ENCODE data around the gene TEX19. TPM values are rescaled to one million over a fixed set of nuclear protein-coding genes. Genes with fewer than 3 reads are reported as not detected.
"Not testable (repeated sequence)": the region's sequence is repeated elsewhere in the genome, so short reads cannot be mapped to it uniquely, and the experiment has no call there.

Gene TEX19
- total RNA-seq, 2 donors from 2014 or later: not detected

DNA sequence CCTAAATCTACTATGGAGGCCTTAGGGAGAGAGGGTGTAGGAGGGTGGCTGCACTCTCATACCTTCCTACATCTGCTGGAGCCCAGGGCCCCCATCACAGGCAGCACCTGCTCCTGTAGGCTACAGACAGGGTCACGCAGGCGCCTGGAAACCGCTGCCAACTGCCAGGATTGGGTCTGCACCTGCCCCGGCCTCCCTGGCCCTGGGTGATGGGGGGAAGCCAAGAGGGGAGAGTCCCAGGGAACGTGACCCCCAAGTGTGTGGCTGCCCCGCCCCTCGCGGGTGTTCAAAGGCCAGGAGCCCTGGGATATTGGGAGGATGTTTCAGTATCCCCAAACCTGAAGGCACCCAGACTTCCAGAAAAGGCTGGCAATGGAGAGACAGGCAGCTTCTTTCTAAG, 5.6 kb upstream of the TEX19 start:
- intact Hi-C loops (cut with DNase I): loop anchor here (10.0 kb wide), 1 partner anchor 411 kb away; no protein-coding TSS in a partner anchor
- H3K9ac ChIP-seq (ENCODE audit: low read depth in 2 of 2, low read length in 2 of 2): no peak overlapping the region

DNA sequence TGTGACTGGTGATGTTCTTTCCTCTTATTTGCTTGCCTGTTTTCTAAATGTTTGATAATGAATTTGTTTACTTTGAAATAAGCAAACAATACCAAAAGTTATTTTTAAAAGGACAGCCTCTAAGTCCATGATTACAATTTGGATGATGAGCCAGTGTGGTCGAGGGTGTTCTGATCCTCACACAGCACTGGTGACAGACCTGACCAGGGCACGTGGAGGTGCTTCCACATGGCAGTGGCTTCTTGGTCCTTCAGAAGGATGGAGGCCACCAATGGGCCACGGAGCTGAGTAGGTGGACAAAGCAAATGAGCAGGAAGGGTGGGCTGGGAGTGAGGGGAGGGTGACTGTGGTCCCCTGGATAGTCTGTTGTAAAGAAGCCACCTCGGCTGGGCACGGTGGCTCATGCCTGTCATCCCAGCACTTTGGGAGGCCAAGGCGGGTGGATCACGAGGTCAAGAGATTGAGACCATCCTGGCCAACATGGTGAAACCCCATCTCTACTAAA, 4.2 kb upstream of the TEX19 start:
- H3K27me3 ChIP-seq: peaks cover 3% of the 10 kb centered on the region
- H3K36me3 ChIP-seq: no peaks in the 10 kb centered on the region
- H3K4me3 ChIP-seq: no peak overlapping the region
- intact Hi-C loops (cut with DNase I): loop anchor here (2.0 to 10.0 kb wide), 2 partner anchors 198 to 410 kb away; no protein-coding TSS in a partner anchor
- TF ChIP-seq, protein P1, sequence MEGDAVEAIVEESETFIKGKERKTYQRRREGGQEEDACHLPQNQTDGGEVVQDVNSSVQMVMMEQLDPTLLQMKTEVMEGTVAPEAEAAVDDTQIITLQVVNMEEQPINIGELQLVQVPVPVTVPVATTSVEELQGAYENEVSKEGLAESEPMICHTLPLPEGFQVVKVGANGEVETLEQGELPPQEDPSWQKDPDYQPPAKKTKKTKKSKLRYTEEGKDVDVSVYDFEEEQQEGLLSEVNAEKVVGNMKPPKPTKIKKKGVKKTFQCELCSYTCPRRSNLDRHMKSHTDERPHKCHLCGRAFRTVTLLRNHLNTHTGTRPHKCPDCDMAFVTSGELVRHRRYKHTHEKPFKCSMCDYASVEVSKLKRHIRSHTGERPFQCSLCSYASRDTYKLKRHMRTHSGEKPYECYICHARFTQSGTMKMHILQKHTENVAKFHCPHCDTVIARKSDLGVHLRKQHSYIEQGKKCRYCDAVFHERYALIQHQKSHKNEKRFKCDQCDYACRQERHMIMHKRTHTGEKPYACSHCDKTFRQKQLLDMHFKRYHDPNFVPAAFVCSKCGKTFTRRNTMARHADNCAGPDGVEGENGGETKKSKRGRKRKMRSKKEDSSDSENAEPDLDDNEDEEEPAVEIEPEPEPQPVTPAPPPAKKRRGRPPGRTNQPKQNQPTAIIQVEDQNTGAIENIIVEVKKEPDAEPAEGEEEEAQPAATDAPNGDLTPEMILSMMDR (IDR thresholded peaks at IDR 0.05): no peak
- H3K27ac ChIP-seq: no peak overlapping the region
- H3K9ac ChIP-seq (ENCODE audit: low read depth in 2 of 2, low read length in 2 of 2): no peak overlapping the region
- peaks cover 4% of the 10 kb centered on the region for H3K4me1 ChIP-seq
- H3K9me3 ChIP-seq: no peaks in the 10 kb centered on the region
- DNase-seq: no peak

More for the DNA sequence above, 5.6 kb upstream of the TEX19 start:
- Histone ChIP-seq H3K27ac (no peak overlapping the region), H3K4me3 (no peak overlapping the region), H3K36me3 (no peaks in the 10 kb centered on the region), H3K4me1 (peaks cover 4% of the 10 kb centered on the region), H3K27me3 (peaks cover 3% of the 10 kb centered on the region), H3K9me3 (no peaks in the 10 kb centered on the region)
- no peak for DNase-seq
- TF ChIP-seq, protein P1 (IDR thresholded peaks at IDR 0.05): no peak

DNA sequence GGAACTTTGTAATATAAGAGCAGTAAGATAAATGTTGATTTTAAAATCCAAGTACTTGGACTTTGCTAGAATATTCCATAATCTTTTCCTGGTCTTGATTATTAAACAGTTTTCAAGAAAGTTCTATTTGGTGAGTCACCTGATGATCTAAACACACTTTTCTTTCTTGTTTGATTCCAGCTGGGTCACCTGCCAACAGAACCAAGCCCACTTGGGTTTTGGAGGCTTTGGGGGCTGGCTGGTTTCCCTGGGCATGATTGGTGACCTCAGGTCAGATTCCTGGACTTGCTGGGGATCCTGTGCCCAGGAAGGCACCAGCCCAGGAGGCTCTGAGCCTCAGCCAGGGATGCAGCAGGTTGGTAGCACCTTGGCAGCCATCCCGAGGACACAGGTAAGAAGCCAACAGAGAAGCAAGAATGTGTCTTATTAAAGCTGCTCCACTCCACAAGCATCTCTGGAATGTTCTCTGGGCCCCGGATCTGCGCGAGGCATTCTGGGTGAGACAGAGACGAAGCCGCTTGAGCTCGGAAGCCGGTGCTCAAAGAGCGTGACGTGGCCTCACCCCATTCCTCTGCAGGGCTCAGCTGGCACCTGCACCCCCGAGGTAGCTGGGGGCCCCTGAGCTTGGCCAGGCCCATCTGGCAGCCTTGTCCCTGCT, 3.1 kb upstream of the TEX19 start:
- no peak for DNase-seq
- H3K9ac ChIP-seq (ENCODE audit: low read depth in 2 of 2, low read length in 2 of 2): no peak overlapping the region

DNA sequence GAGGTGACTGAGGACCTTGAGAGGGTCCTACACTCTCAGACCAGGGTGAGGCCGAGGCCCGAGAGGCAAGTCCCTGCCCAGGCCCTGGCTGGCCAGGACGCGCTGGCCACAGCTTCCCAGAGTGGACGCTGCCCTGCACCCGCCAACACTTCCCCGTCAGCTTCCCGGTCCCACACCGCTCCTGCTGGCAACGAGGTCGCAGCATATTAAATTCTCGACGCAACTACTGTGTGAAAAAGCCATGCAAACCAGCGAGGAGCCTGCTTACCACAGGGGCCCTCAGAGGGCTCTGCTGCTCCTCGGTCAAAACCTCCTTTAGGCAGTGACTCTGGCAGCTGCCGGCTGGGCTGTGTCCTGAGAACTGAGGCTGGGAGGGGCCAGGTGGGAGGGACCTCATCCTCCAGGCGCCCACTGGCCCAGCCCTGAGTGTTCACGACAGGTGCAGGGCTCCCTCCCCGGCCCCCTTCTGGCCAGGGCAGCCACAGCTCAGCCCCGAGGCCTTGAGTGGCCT, 2.1 kb upstream of the TEX19 start:
- Histone ChIP-seq H3K4me1 (peaks cover 2% of the 10 kb centered on the region), H3K9me3 (no peaks in the 10 kb centered on the region), H3K36me3 (no peaks in the 10 kb centered on the region), H3K9ac (ENCODE audit: low read depth in 2 of 2, low read length in 2 of 2) (no peak overlapping the region), H3K27me3 (peaks cover 3% of the 10 kb centered on the region), H3K4me3 (no peak overlapping the region), H3K27ac (no peak overlapping the region)
- intact Hi-C loops (cut with DNase I): loop anchor here (10.0 kb wide), 1 partner anchor 408 kb away; no protein-coding TSS in a partner anchor
- DNase-seq: no peak
- TF ChIP-seq, protein P1 (IDR thresholded peaks at IDR 0.05): no peak

More for the DNA sequence above, 3.1 kb upstream of the TEX19 start:
- Histone ChIP-seq H3K27ac (no peak overlapping the region), H3K36me3 (no peaks in the 10 kb centered on the region), H3K9me3 (no peaks in the 10 kb centered on the region), H3K4me3 (no peak overlapping the region), H3K4me1 (peaks cover 4% of the 10 kb centered on the region), H3K27me3 (peaks cover 3% of the 10 kb centered on the region)
- intact Hi-C loops (cut with DNase I): loop anchor here (2.0 to 10.0 kb wide), 2 partner anchors 197 to 409 kb away; no protein-coding TSS in a partner anchor
- TF ChIP-seq, protein P1 (IDR thresholded peaks at IDR 0.05): no peak

DNA sequence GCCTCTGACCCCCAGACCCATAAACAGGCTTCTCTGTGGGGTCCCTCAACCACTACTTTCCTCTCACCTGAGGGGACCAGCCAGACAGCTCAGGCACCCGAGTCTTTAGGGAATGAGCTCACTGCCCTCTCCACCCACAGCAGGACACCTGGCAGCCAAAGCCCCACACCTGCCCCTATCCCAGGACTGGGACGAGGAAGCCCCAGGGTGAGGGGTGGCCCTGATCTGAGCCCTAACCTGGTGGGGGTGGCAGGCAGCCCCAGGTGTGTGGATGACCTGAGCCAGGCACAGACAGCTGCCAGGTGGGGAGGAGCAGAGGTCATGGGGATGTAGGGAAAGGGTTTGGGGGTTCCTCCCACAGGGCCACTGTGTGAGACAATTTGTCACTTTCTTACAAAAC, 1.7 kb upstream of the TEX19 start:
- peaks cover 3% of the 10 kb centered on the region for H3K27me3 ChIP-seq
- intact Hi-C loops (cut with DNase I): loop anchor here (10.0 kb wide), 1 partner anchor 407 kb away; no protein-coding TSS in a partner anchor
- H3K27ac ChIP-seq: no peak overlapping the region
- H3K4me3 ChIP-seq: no peak overlapping the region
- H3K9me3 ChIP-seq: no peaks in the 10 kb centered on the region
- no peak for DNase-seq
- no peak overlapping the region for H3K9ac ChIP-seq (ENCODE audit: low read depth in 2 of 2, low read length in 2 of 2)
- H3K4me1 ChIP-seq: no peaks in the 10 kb centered on the region
- TF ChIP-seq, protein P1 (IDR thresholded peaks at IDR 0.05): no peak
- H3K36me3 ChIP-seq: no peaks in the 10 kb centered on the region

DNA sequence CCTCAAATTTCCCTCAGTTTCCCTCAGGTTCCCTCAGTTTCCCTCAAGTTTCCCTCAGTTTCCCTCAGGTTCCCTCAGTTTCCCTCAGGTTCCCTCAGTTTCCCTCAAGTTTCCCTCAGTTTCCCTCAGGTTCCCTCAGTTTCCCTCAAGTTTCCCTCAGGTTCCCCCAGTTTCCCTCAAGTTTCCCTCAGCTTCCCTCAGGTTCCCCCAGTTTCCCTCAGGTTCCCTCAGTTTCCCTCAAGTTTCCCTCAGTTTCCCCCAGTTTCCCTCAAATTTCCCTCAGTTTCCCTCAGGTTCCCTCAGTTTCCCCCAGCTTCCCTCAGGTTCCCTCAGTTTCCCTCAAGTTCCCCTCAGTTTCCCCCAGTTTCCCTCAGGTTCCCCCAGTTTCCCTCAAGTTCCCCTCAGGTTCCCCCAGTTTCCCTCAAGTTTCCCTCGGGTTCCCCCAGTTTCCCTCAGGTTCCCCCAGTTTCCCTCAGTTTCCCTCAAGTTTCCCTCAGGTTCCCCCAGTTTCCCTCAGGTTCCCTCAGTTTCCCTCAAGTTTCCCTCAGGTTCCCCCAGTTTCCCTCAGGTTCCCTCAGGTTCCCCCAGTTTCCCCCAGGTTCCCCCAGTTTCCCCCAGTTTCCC, 516 bp downstream of the TEX19 start:
- DNase-seq; H3K36me3 ChIP-seq; H3K27me3 ChIP-seq; H3K9me3 ChIP-seq; H3K4me1 ChIP-seq; H3K4me3 ChIP-seq; H3K27ac ChIP-seq; H3K9ac ChIP-seq (ENCODE audit: low read depth in 2 of 2, low read length in 2 of 2): not testable (repeated sequence)
- intact Hi-C loops (cut with DNase I): loop anchor here (10.0 kb wide), 1 partner anchor 405 kb away; no protein-coding TSS in a partner anchor

Measured in colonic mucosa (tissue), 4 donors.